Superior temporal gyrus (tissue), 1 donor: ENCODE results near the gene ALG9.
A peak's percentile ranks its signal among the peaks of the same experiment; 100 is the strongest.
"Not testable (repeated sequence)": the region's sequence is repeated elsewhere in the genome, so short reads cannot be mapped to it uniquely, and the experiment has no call there.

Source experiments
- DNase-seq: peaks from one replicate; pipeline ENCODE4 v3.0.0-alpha.2; 2016; ENCODE audit errors: extremely low spot score

The ALG9 gene, protein sequence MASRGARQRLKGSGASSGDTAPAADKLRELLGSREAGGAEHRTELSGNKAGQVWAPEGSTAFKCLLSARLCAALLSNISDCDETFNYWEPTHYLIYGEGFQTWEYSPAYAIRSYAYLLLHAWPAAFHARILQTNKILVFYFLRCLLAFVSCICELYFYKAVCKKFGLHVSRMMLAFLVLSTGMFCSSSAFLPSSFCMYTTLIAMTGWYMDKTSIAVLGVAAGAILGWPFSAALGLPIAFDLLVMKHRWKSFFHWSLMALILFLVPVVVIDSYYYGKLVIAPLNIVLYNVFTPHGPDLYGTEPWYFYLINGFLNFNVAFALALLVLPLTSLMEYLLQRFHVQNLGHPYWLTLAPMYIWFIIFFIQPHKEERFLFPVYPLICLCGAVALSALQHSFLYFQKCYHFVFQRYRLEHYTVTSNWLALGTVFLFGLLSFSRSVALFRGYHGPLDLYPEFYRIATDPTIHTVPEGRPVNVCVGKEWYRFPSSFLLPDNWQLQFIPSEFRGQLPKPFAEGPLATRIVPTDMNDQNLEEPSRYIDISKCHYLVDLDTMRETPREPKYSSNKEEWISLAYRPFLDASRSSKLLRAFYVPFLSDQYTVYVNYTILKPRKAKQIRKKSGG

DNA sequence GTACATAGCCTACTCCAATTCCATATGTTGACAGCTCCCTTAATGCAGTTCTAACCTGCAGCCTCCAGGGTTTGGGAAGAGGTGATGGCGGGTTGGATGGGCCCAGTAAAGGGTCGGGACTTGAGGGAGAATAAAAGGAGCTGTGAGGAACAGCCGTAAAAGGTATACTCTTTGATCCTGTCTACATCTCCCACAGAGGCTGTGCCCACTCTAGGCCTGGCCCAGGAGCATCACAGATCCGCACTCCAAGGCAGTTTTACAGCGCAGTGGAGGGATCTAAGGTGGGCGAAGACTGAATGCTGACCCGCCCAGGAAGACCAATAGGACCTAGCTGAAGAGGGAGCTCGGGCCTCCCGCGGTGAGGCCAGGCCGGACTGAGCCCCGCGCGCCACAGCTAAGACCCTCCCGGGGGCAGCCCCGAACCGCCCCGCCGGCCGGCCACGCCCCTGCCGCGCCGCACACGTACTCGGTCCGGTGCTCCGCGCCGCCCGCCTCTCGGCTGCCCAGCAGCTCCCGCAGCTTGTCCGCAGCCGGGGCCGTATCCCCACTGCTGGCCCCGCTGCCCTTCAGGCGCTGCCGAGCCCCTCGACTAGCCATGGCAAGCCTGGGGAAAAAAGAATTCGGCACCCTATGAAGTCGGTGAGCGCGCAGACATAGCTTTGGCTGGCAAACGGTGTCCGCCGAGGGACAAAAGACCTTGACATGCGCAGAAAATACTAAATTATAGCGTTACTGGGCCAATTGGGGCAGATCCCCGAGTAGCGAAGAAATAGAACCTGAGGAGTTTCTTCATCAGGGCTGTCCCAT, at the start of gene ALG9:
Gene ALG9, minus strand, starts transcription at position 696 of the 807 bp plus-strand sequence. Its CDS starts 99 bp downstream, at position 597.
- peak; percentile 85 for DNase-seq

DNA sequence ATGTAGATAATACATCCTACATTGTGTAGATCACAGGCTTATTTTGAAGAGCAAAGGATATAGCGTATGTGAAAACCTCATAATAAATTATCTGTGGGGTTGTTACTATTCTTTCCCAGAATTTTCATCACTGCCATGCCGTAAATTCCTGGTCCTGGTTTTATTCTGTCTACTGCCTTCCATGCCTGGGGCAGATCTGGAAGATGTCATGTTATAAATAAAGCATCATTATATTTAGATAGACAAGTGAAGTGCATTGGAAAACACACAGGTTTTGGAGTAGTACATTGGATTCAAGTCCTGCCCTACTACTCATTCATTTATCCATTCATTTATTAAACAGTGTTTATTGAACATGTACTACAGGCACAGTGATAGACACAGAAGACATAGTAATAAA, 49.5 kb upstream of the ALG9 start:
- DNase-seq: peak; percentile 4

DNA sequence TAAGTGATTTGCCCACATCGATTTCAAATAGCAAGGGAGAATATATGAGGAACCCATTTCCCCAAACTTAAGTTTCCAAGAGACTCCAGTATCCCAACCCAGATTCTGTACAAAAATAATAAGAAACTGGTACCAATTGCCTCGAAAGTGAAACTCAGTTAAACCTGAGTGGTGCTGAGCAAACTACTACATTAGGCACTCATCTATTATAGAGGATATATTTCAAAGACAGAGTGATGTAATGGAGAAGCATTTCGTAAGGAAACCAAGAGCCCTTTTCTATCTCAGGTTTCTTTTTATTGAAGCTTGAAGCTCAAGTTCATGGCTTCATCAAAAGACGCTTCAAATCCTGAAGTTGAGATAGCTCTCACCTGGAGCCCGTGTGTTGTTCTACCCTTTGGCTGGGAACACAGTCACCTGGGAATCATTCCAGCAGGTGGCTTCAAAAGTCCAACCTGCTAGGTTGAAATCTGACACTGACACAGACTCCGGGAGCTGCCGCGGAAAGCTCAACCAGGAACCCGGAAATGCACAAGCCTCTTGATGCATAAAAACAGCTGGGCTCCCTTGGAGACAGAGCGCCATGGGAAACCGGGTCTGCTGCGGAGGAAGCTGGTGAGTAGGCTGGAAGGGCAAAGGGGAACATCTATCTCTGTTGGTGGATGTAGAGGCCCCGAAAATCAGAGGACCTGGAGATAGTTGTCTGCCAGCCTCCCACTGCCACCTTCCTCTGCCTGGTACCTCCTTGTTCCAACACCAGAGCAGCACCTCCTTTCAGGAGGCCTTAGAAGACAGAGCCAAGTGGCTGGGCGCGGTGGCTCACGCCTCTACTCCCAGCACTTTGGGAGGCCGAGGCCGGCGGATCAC, 47.2 kb upstream of the ALG9 start, which contains the start of gene C11orf52:
Gene C11orf52, plus strand, starts transcription at position 524 of the 867 bp plus-strand sequence. Its CDS starts 60 bp downstream, at position 584.
- no peak for DNase-seq

DNA sequence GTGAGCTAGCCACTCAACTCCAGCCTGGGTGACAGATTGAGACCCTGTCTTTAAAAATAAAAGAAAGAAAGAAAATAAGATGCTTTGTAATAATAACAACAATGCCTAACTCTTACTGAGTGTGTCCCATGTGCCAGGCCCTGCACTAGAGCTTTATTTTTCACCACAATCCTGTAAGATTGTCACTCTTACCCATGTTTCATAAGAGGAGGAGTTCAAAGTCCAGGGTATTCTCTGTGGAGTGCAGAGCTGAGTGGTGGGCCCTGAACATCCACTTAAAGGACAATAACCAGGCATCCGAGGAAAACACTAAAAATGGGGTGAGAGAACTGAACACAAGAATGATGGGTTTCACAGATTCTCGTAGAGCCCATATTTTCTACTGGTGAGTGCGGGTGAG, 46.4 kb upstream of the ALG9 start:
- no peak for DNase-seq

DNA sequence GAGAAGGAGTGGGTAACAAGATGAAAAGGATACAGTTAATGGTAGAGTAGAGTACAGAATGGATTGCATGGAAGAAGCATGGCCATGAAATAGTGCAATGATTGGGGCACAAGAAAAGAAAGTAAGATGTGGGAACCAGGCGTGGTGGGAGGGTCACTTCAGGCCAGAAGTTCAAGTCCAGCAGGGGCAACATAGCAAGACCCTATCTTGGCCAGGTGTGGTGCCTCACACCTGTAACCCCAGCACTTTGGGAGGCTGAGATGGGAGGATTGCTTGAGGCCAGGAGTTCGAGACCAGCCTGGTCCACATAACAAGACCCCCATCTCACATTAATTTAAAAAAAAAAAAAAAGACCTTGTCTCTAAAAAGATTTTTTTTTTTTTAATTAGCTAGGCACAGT, 45.9 kb upstream of the ALG9 start:
- no peak for DNase-seq

DNA sequence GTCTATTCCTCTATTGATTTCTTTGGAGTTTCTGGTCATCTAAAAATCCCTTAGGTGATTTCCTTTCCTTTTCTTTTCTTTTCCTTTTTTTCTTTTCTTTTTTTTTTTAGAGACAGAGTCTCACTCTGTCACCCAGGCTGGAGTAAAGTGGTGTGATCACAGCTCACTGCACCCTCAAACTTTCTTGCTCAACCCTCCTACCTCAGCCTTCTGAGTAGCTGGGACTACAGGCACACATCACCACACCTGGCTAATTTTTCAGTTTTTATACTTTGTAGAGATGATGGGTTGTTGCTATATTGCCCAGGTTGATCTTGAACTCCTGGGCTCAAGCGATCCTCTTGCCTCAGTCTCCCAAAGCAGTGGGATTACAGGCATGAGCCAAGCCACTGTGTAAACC, 45.4 kb upstream of the ALG9 start:
- DNase-seq: no peak

DNA sequence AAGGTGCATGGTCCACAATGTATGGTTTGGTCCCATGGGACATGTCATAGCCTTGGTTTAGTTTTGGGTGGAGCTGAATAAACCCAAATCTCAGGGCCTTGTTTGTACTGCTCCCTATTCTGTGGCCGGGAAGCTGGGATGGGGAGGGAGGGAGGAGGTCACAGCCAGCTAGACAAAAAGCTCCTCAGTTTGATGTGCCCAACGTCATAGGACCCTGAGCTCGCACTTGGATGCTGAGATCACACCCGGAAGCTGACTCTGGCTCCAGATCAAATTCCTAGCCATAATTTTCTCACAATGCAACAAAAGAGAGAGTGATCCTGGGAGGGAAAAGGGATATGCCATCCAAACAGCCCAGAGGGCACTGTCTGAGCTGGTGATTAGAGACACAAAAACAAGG, 42.6 kb upstream of the ALG9 start:
- DNase-seq: peak; percentile 89

DNA sequence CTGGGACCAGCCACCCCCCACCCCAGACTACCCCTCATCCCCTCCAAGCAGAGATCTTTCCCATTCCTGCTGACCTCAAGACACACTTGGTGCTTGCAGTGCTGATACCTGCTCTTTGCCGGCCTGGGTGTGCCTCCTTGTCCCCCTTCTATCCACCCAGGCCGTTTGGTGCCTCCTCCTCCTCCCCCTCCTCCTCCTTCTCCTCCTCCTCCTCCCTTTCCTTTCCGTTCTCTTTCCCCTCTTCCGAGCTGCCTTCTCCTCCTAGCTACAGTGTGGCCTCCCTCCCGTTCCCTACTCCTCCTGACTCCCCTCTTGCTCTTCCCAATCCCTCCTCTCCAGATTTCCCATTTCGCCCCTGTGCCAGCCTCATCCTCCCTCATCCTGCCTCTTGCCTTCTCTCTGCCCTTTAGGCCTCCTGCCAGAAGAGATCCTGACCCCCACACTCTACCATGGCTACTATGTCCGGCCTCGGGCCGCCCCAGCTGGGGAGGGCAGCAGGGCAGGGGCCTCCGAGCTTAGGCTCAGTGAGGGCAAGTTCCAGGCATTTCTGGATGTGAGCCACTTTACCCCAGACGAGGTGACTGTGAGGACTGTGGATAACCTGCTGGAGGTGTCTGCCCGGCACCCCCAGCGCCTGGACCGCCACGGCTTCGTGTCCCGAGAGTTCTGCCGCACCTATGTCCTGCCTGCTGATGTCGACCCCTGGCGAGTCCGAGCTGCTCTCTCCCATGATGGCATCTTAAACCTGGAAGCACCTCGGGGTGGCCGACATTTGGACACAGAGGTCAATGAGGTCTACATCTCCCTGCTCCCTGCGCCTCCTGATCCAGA, 41.9 kb upstream of the ALG9 start:
- DNase-seq: no peak

DNA sequence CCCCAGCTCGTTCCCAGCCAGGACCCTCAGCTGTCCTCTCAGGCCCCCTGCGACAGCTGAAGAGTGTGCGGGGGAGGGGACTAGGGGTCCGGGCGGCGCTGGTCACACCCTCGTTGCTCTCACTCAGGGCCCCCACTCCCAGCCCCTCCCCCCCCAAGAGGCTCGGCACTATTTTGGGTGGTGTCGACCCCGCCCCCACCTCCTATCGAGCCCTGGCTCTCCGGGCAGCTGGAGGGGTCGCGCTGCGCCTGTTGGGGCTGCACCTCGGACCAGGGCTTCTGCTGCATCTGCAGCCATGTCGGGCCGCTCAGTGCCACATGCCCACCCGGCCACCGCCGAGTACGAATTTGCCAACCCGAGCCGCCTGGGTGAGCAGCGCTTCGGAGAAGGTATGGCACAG, 41.2 kb upstream of the ALG9 start, which contains the start of gene HSPB2:
Gene HSPB2, plus strand, starts transcription at position 200 of the 400 bp plus-strand sequence. Its CDS starts 96 bp downstream, at position 296.
- DNase-seq: no peak

DNA sequence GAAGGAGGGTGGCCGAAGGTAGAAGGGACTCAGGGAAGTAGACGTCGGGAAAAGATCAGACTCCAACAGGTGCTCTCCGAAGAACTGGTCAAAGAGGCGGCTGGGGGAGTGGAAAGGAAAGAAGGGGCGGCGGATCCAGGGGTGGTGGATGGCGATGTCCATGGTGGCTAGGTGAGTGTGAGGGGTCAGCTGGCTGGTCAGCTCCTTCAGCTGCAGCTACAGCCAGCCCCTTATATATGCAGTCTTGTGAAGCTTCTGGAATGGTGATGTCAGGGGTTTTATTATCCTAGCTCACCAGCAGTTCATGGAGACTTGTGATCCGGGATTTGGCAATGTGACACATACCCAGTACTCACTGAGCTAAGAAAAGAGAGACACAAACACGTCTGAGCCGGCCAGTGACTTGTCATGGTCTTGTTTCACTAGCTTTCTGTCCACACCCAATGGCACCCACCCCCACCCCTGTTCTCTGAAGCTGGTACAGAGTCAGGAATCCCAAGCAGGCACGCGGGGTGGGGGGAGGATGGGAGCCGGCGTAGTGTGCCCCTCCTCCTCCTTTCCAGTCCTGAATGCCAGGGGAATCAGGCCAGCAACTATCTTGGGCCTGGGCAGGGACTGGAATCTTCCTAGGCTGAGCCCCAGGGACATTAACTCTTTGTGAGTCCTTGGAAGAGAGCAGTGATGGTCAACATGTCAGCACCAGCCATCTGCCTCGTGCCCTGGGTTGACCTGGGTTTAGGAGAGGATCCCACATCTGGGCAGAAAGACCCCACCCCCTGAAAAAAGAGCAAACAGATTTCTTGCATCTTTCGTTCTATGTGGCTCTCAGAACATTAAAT, 40.4 kb upstream of the ALG9 start, which contains the start of gene CRYAB:
Gene CRYAB, minus strand, starts transcription at position 208 of the 839 bp plus-strand sequence. Its CDS starts 46 bp downstream, at position 162.
- DNase-seq: peak; percentile 96

DNA sequence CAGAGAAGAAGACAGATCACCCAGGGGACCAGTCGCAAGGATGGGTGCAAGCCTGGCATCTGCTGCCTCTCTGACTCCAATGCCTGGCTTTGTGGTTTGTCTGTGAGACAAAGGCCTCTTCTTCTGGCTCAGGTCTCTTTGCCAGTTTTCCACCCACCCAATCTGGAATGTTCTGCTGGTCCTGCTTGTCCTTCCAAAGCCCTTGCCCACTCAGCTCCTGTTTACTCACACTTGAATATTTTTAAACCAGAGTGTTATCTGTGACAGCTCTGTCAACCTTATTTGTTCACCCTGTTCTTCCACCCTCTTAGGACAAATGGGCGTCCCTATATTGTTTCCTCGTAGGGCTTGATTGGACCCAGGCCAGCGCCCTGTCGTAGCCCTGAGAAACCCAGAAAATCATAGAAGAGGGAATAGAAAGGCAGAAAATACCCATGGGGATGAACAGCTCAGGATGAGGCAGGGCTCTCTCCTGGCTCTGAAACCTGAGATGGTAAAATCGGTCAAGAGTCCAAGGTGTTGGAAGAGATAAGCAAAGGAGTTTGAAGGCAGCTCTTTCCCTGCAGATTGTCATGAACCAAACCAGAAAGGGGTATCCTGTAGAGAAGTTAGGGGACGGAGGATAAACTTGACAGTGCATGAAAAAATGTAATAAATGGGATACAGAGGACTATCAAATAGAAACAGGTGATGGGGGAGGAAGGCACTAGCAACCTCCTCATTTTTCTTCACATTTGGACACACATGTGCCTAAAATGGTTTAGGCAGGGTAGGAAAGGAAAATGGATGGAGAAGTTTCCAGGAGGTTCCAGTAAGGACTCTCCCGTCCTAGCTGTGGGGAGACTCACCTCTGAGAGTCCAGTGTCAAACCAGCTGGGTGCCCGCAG, 39.5 kb upstream of the ALG9 start:
- peak; percentile 97 for DNase-seq

DNA sequence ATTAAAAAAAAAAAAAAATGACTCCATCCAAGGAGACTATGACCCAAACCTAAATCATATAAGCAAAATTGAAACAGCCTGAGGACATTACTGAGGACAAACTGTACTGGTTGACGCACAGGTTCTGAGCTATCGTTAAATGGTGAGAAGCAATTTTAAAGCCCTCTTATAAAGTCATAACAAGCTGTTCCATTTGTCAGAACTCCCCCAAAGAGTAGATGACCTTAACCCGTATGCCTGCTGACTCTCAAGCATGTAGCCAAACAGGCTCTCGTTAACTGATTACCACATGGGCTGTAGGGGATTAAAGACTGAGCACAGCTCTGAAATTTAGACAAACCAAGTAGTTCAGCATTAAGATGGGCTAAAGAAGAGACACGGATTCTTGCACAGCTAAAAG, 38.0 kb upstream of the ALG9 start:
- no peak for DNase-seq

DNA sequence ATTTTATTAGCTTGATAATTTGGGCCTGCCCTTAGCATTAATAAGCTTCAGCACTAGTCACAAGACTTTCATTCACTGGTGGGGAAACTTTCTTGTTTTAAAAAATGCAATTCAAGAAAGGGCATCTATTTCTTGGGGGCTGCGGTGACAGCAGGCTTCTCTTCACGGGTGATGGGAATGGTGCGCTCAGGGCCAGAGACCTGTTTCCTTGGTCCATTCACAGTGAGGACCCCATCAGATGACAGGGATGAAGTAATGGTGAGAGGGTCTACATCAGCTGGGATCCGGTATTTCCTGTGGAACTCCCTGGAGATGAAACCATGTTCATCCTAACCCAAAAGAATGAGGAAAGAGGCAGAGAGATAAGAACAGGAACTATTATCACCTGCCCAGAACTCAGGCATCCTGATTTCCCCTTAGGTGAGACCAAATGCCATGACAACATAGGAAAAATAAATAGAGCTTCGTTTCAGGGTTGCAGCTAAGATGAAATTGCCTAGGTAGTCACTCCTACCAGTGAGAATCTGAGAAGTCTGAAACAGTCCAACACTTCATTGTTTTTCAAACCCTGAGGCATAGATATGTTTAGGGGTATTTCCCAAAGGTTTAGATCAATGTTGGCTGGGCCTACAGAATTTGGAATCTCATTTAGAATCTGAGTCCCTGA, 37.4 kb upstream of the ALG9 start:
- no peak for DNase-seq

DNA sequence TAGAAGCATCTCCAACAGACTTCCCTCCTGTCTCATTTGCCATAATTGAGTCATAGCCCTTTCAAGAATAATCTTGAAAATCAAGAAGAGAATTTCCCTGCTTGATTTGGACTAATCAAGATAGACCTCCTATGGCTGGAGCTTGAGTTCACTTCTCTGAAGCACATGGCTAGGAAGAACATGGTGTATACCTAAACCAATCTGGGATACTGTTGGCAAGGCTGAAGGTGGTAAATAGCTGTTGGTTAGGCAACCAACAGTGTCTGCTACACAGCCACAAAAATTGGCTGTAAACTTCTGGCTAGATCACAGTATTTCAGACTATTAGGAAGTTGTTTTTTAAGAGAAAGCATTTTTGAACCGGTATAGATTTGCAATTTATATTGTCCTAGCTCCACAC, 35.3 kb upstream of the ALG9 start:
- no peak for DNase-seq

DNA sequence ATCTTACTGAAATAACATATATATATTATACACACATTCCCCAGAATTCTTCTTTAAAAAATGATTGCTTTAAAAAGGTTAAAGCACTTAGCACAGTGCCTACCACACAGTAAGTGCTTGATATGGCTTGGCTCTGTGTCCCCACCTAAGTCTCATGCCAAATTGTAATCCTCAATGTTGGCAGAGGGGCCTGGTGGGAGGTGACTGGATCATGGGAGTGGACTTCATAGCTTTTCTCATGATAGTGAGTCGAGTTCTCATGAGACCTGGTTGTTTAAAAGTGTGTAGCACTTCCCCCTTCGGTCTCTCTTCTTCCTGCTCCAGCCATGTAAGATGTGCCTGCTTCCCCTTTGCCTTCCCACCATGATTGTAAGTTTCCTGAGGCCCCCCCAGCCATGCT, 34.0 kb upstream of the ALG9 start:
- no peak for DNase-seq

DNA sequence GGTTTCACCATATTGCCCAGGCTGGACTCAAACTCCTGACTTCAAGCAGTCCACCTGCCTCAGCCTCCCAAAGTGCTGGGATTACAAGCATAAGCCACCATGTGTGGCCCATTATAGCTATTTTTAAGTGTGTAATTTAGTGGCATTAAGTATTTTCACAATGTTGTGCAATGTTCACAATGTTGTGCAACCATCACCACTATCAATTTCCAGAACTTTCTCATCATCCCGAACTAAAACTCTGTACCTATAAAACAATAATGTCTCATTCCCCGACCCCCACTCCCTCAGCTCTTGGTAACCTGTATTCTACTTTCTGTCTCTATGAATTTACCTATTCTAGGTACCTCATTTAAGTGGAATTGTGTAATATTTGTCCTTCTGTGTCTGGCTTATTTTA, 15.5 kb upstream of the ALG9 start:
- DNase-seq: no peak

DNA sequence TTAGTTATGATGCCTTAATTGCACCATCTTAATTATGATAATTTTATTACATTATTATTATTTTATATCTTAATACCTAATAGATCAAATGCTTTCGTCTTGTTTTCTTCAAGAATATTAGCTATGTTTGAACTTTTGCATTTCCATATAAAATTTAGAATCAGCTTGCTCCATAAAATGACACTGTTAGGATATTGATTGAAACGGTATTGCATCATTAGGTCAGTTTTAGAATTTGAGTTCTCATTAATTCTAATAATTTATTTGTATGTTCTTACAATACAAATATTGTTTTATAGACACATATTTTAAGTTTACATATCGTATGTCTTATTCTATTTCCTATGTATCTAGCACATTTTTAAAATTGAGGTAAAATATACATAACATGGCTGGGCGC, 14.7 kb upstream of the ALG9 start:
- no peak for DNase-seq

DNA sequence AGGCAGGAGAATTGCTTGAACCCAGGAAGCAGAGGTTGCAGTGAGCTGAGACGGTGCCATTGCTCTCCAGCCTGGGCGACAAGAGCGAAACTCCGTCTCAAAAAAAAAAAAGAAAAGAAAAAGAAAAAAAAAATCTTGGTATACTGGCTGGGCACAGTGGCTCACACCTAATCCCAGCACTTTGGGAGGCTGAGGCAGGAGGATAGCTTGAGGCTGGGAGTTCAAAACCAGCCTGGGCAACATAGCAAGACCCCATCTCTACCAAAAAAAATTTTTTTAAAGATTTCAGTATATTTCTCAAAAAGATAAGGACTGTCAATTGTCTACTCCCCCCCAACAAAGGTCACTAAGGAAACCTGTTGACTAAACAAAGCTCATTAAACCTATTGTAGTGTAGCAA, 13.7 kb upstream of the ALG9 start:
- DNase-seq: not testable (repeated sequence)
